GM18502 (cell line): ENCODE measurements around the gene PTGER4.

Source experiments
- ATAC-seq: cut with Tn5 transposase; IDR thresholded peaks from one replicate; pipeline ENCODE4 v1.9.1; 2021; ENCODE audit warnings: mild to moderate bottlenecking; ENCODE audit not compliant: unreplicated experiment, poor library complexity

The PTGER4 gene

DNA sequence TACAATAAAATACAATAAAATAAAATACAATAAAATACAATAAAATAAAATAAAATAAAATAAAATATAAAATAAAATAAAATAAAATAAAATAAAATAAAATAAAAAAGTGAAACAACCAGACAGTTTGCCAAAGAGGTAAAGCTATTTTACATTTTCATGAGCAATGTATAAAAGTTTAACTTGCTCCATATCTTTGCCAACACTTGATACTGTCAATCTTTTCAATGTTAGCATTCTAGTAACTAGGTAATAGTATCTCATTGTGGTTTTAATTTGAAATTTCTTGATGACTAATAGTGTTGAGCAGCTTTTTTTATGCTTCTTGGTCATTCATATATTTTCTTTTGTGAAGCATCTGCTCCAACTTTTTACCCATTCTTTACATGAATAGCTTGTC lies 58.8 kb downstream of the PTGER4 start:
- no peak for ATAC-seq
